Kidney glomerular epithelial cell (primary cell): ENCODE data around the gene NUP214.
"Not testable (repeated sequence)": the region's sequence is repeated elsewhere in the genome, so short reads cannot be mapped to it uniquely, and the experiment has no call there.

Source experiments
- DNase-seq: peaks from one replicate; lab custom pipeline; 2025; lab: John Stamatoyannopoulos, UW

Gene NUP214

DNA sequence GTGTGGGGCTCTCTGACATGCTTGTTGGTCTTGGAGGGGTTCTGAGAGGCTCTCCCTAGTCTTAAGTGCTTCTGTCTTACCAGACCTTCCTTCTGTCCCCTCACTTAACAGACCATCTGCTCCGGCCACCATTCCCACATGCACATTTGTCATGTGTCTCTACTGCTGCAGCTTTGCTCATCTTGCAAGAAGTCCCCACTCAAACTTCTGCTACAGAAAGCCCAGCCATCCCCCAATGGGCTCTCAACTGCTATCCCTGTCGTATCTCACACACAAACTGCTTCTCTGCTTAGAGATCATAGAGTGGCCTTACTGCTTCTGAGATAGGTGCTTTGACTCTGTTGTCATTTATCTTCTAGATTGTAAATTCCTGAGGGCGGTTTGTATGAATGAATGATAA, 69.4 kb downstream of the NUP214 start:
- DNase-seq: no peak

DNA sequence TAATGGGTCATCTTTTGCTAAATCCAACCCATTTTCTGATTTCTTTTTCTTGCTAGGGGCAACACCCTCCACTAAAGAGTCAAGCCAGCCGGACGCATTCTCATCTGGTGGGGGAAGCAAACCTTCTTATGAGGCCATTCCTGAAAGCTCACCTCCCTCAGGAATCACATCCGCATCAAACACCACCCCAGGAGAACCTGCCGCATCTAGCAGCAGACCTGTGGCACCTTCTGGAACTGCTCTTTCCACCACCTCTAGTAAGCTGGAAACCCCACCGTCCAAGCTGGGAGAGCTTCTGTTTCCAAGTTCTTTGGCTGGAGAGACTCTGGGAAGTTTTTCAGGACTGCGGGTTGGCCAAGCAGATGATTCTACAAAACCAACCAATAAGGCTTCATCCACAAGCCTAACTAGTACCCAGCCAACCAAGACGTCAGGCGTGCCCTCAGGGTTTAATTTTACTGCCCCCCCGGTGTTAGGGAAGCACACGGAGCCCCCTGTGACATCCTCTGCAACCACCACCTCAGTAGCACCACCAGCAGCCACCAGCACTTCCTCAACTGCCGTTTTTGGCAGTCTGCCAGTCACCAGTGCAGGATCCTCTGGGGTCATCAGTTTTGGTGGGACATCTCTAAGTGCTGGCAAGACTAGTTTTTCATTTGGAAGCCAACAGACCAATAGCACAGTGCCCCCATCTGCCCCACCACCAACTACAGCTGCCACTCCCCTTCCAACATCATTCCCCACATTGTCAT, 72.0 kb downstream of the NUP214 start:
- no peak for DNase-seq

DNA sequence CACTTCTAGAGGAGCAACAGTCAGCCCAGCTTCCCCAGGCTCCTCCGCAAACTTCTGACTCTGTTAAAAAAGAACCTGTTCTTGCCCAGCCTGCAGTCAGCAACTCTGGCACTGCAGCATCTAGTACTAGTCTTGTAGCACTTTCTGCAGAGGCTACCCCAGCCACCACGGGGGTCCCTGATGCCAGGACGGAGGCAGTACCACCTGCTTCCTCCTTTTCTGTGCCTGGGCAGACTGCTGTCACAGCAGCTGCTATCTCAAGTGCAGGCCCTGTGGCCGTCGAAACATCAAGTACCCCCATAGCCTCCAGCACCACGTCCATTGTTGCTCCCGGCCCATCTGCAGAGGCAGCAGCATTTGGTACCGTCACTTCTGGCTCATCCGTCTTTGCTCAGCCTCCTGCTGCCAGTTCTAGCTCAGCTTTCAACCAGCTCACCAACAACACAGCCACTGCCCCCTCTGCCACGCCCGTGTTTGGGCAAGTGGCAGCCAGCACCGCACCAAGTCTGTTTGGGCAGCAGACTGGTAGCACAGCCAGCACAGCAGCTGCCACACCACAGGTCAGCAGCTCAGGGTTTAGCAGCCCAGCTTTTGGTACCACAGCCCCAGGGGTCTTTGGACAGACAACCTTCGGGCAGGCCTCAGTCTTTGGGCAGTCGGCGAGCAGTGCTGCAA, 72.8 kb downstream of the NUP214 start:
- DNase-seq: no peak

DNA sequence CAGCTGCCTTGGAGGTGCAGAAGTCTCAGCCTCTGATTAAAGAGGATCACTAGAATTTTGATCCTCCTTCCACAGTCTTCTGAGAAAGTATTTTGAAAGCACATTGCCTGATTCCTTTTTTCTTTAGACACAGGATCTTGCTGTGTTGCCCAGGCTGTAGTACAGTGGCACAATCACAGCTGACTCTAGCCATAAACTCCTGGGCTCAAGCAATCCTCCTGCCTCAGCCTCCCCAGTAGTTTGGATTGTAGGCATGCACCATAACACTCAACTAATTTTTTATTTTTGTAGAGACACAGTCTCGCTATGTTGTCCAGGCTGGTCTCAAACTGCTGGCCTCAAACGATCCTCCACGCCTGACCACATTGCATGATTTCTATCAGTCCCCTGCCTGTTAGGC, 76.5 kb downstream of the NUP214 start:
- DNase-seq: no peak

DNA sequence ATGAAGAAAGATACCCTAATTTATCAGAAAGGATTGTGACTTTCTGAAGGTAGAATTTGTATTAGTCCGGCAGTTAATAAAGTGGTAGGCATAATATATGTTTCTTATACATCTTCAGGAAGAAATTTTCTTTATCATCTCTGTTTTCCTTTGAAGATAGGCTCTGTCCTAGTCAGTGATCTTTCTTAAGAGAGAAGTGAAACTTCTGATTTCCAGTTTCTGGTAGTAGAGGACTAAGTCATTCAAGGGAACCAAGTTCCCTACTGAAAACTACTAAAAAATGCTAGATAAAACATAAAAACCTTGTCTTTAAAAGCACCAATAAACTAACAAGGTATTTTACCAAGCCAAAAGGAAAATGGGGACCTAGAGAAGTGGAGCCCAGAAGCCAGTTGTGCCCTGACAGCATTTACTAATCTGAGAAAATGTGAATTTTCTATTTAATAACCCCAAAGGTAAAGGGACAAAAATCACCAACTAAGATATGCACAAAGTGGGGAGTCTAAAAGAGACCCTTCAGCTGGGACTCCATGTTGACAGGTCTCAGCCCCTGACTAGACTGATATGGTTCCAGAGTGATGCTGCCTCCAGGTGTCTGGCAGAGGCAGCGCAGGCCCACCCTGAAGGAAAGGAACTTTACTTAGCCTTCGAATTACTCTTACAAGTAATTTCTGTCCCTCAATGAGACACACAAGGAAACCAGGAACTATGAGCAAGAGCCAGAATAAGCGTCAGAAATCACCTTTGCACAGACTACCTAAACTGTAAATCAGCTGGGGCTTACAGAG, 78.2 kb downstream of the NUP214 start:
- DNase-seq: no peak

DNA sequence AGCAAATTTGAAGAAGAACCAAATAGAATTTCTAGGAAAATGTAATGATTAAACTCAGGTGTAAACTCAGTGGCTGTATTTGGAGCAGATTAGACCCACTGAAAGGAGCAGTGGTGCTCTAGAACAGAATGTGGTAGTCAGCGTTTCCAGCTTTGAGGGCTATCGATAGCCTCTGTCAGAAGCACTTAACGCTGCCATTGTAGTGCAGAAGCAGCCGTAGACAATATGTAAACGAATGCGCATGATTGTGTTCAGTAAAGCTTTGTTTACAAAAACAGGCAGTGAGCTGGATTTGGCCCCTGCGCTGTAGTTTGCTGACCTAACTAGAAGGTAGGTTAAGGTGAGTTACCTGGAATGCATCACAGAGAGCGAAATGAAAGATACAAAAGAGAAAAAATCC, 78.9 kb downstream of the NUP214 start:
- DNase-seq: no peak

DNA sequence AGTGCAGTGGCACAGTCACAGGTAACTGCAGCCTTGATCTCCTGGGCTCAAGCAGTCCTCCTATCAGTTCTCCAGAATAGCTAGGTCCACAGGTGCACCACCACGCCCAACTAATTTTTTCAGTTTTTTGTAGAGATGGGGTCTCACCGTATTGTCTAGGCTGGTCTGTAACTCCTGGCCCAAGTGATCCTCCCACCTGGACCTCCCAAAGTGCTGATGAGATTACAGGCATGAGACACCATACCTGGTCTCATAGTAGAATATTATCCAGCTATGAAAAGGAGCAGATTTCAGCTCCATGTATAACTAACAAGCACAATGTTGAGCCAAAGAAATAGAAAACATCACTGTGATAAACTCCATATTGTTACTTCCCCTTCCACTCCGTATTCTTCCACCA, 81.1 kb downstream of the NUP214 start:
- DNase-seq: no peak

DNA sequence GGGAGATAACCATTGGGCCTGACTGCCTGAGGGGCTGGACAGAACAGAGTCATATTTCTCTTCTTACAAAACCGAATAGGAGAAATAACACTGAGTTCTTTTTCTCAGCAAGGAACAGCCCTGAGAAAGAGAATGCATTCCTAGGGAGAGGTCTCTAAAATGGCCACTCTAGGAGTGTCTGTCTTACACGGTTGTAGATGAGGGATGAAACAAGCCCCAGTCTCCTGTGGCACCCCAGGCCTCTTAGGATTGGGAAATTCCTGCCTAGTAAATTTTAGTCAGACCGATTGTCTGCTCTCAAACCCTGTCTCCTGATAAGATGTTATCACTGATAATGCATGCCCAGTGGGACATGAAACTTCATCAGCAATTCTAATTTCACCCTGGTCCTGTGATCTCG, 86.5 kb downstream of the NUP214 start:
- not testable (repeated sequence) for DNase-seq

DNA sequence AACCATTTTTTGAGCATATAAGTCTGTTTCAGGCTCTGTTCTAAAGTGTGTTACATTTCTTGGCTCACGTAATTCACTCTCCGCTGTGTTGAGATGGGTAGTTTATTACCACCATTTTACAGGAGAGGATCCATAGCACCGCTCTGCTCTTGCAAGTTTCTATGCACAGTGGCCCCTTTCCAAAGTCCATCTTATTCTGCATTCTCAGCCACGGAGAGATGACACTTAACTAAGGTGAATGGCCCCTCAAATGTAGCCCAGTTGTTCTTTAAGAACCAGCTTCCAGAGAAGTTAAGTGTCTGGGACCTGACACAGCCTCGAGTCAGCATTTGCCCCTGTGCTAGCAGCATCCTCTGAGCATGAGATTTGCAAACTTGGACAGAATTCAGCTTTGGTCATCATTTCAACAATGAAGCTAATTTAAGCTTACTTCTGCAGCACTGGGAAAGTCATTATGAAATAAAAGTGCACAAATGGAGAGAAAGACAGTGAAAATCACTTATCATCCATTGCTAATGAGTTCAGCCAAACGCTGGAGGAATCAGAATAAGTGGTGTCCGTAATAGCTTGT, 89.0 kb downstream of the NUP214 start:
- no peak for DNase-seq

DNA sequence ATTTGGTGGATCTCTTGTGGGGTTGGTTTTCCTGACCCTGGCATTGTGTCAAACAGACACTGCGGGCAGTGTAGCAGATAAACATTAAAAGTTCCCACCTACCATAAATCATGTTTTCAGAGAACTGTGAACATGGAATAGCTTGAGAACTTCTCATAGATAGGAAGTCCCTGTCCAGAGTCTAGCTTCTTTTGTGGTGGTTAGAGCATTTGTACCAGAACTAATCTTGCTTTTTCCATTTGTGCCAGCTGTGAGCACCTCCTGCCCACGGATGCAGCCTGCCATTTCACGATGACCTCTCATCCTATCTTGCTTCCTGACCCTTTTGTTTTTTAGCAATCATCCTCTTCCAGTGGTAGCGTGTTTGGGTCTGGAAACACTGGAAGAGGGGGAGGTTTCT, 89.5 kb downstream of the NUP214 start:
- DNase-seq: no peak

DNA sequence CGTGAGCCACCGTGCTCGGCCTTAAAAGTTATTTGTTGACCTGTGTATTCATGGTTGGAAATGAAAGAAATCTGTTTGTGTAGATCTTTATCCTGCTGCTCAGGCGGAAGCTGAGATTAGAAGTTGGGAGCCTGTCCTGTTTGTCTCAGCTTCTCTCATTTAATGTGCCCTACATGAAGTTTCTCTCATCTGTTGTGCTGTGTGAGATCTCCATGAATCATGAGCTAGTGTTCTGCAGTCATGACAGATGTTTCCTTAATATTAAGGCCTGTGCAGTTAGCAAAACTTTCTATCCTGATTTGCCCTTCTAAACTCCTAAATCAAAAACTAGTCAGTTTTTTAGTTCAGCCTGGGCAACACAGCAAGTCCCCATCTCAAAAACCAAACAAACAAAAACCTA, 91.4 kb downstream of the NUP214 start:
- DNase-seq: no peak

DNA sequence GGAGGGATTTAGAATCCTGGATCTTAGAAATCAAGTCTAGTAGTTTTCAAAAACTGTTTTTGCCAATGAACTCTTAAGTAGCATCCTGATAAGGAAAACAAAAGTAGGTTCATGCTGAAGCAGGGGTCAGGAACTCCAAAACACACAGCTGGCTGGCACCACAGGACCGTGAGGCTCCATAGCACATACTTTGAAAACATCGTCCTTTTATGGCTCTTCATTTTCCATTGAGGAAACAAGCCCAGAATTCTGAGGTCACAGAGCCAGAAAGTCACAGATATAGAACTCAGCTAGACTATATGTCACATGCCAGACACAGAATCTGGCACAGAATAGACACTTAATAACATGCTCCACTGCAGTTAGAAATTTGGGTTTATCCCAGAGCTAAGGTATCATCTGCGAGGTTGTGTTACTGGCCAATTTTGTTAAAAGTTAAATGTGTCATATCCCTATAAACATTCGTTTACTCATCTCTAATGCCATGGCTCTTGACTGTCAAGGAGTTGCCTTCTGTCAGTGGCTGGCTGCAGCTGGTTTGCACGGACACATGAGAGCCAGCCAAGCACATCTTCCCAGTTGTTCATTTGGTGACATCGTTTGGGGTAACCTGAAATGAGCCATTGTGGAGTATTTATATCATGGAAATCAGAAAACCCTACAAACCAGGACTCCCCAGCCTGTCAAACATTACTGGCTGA, 92.1 kb downstream of the NUP214 start:
- no peak for DNase-seq

DNA sequence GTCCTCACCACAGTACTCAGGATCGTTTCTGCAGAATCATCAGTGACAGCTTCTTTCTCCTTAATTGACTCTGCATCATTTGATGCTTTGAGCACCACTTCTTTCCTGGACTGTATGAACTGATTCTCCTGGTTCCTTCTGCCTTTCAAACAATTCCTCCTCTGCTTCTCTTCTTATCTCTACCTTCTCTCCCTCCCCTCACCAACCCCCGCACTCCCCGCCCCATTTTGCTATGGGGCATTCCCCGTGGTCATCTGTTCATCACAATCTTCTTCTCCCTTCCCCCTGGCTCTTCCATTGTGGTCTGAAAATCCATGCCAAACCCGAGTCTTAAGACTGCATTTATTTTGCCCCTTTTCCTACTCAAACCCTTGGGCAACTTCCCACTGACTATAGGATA, 93.0 kb downstream of the NUP214 start:
- no peak for DNase-seq

DNA sequence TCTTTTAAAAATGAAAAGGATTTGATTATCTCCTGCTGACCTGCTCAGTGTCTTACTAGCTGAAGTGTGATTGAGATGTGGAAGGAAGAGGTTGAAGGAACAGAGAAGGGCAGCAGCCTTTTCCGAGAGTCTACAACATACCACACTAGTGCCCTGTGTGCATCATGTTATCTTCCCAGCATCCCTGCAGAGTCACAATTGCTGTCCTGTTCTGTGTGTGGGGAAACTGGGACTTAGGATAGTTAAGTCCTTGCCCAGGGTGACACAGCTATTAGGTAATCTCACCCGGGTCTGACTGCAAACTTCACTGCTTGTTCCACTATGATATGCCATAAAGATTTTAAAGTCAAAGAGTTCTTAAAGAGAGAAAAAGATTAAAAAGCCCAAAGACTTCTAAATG, 95.1 kb downstream of the NUP214 start:
- no peak for DNase-seq

DNA sequence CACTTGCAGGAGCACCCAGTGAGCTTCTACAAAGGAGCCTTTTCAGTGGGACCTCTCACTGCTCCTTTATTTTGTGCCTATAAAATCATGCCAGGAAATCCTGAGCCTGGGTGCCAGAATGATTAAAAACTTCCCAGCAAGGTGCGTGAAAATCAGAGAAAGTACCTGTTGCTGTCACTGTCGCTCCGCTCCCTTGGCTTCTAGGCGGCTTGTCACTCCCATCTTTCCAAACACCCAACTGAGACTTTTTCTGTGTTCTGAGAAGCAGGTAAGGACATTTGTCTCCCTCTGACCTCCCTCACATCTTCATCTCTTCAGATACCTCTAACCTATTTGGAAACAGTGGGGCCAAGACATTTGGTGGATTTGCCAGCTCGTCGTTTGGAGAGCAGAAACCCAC, 97.1 kb downstream of the NUP214 start:
- DNase-seq: no peak

DNA sequence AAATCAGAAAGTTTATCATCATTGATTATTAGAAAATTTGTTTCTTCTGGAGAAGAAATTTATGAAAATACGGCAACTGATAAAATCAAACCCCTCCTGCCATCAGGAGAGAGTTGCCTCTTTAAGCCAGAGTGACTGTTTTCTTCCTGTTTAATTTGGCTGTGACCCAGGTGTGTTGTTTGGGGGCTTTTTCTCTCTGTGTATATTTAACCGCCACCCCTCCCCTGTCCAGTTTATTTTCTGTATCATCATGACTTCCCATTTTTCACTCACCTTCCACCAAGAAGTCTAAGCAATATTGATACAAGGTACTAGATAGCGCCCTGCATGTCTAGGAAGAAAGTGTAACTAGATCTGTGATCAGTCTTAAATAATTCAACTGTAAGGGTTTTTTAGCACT, 100.8 kb downstream of the NUP214 start:
- no peak for DNase-seq

DNA sequence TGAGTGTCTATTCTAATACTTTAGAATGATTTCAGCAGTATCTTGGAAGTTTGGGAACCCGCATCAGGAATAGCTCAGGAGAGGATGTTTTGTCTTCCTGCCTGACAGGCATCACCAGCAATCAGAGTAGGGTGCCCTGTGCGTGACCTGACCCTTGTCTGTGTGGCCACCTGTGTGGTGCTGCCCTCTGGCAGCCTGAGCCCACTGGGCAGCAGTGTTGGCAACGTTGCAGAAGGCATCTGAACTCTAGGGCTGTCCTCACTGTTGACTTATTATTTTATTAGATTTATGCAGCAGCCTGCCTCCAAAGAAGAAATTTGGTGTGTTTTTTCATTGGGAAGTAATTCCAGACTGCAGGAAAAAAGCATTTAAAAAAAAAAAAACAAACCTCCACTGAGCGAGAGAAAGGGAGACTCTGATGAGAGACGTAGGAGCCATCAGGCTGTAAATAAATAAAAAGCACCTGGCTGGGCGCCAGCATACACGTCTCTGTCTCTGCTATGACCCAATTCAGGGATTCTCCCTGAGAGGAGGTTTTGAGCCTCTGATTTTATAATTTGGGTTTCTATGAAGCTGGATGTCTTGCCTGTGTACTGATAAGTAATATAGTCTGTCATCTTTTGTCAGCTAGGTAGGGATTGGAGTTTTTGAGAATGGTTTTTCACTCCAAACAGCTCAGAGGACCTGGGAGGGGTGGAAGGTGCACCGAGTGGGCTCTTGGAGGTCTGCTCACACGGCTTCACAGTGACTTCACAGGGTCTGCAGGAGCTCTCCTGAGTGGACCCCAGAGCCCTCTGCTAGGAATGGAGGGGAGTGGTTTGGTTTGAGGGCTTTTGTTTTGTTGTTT, 101.9 kb downstream of the NUP214 start:
- DNase-seq: no peak

DNA sequence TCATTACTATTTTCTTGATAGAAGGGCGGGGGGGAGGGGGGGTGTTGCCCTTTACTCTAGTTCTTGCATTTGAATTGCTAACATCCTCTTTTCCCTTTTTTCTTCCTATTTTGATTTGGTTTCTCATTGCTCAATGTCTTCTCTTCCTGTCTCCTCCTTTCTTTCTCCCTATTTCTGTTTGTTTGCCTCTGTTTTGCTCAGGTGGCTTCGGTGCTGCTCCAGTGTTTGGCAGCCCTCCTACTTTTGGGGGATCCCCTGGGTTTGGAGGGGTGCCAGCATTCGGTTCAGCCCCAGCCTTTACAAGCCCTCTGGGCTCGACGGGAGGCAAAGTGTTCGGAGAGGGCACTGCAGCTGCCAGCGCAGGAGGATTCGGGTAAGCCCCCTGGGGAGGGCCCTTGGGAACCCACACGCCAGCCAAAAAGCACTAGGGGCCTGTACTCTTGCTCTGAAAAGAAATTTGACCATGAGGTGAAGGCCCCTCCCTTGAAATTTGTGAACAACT, 102.6 kb downstream of the NUP214 start:
- no peak for DNase-seq

DNA sequence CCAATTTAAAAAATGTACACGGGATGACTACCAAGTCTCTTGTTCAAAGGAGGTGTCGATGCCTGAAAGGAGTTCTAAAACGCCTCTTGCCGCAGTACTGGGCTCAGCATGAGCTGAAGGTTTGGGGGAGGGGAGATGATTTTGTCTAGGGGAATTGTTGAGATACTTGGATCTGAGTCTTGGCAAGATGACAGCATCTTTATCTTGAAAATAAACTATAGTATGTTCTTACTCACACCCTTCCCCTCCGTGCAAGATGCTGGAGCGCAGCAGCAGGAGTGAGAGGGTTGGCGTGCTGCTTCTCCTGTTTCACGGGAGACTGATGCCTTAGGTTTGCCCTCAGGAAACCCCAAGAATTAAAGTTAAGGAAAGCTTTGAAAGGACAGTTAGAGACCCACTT, 103.6 kb downstream of the NUP214 start:
- DNase-seq: no peak

DNA sequence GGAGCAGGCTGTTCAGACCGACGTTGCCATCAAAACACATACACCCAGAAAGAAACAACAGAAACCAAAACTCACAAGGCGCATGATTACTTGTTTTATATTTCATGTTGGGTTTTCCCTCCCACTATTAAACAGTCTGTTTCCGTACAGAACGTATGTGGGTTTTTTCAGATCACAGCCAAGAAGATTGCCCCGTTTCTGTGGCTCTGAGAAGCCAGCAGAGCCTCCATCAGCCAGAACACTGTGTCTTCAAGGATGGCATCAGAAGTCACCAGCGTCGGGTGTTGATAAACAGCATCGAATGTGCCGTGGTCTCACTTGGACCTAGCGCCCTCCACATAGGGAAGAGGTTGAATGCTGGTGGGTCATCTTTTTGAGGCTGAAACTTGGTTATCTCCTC, 108.2 kb downstream of the NUP214 start:
- no peak for DNase-seq

DNA sequence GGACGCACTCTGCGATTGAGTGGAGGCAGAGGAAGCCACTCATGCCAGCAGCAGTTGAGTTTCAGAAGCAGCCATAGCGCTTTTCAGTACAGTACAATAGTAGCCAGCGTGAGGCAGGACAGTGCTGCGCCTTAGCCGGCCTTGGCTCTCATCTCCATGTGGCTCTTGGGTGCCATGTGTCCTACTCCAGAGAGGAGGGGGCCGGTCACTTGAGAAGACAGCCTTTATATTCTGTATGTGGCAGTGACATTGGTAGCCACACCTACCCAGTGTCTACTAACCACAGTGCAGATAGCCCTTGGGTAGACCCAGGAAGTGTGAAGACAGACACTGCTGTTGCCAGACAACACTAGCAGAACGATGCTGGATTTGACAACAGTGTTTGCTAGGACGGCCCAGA, 108.6 kb downstream of the NUP214 start:
- no peak for DNase-seq
